ENCODE data around the gene SEMA3F. TPM values are rescaled to one million over a fixed set of nuclear protein-coding genes. Genes with fewer than 3 reads are reported as not detected.

Gene SEMA3F
- total and polyA plus RNA-seq, 4 donors = 0.60 to 4.8 (median 2.1) TPM

DNA sequence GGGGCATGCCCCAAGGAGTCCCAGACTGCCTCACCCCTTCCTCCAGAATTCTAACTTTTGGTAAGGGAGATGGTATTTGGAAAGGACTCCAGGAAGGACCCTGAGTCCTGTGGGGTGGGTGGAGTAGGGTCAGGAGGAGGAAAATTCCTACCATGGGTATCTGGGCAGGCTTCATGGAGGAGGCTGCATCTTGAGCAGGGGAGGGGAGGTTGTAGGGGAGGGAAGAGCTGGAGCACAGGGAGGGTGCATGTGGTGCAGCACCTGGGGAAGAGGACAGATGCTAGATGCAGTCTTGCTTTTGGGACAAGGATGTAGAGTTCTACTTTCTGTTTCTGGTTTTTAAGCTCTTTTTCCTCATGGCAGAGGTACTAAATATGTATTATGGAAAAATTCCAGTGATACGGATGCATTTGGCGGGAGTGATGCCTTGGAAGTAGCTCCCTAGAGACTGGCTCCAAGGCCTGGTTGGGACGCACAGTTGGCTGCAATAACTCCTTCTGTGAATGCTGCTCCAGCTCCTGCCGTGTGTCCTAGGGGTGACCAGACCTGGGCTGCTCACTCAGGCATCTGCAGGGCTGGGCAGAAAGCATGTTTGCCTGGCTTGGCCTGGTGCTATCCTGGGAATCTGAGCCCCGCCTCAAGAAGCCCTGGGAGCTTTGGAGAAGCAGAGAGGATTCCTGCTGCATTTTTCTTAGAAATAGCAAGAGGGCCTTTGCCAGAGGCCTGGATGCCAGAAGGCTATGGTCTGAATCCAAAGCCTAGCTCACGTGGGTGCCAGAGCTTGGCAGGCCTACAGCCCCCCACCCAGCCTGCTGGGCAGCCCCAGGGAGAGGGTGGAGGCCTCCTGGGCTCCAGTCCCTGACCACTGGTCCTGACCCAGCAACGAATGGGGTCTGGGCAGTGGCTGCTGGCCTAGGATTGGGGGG is 10.1 kb downstream of the SEMA3F start:
- no peak for DNase-seq (ENCODE audit: low spot score)
- WGBS = 65% methylated on average over 7 of the region's 7 CpGs
- Histone ChIP-seq H3K27me3 (ENCODE audit: control insufficient read depth in 4 of 4, insufficient read depth in 4 of 4, low read length in 3 of 4) (no peaks in the 10 kb centered on the region), H3K9ac (ENCODE audit: low read depth in 1 of 2, low read length in 2 of 2) (no peak overlapping the region), H3K27ac (ENCODE audit: low read depth in 1 of 2, low read length in 2 of 2) (peak overlapping the region; percentile 31 to 54), H3K9me3 (ENCODE audit: control insufficient read depth in 4 of 4, low read length in 3 of 4) (no peaks in the 10 kb centered on the region), H3K36me3 (ENCODE audit: control insufficient read depth in 4 of 4, insufficient read depth in 3 of 4, low read depth in 1 of 4, low read length in 3 of 4) (no peaks in the 10 kb centered on the region), H3K4me1 (ENCODE audit: control insufficient read depth in 4 of 4, insufficient read depth in 4 of 4, low read length in 3 of 4) (peaks cover 13 to 41% (median 33%) of the 10 kb centered on the region in 4 donors), H3K4me3 (ENCODE audit: low read depth in 1 of 3, low read length in 3 of 3) (no peak overlapping the region)
- TF ChIP-seq, protein P1, sequence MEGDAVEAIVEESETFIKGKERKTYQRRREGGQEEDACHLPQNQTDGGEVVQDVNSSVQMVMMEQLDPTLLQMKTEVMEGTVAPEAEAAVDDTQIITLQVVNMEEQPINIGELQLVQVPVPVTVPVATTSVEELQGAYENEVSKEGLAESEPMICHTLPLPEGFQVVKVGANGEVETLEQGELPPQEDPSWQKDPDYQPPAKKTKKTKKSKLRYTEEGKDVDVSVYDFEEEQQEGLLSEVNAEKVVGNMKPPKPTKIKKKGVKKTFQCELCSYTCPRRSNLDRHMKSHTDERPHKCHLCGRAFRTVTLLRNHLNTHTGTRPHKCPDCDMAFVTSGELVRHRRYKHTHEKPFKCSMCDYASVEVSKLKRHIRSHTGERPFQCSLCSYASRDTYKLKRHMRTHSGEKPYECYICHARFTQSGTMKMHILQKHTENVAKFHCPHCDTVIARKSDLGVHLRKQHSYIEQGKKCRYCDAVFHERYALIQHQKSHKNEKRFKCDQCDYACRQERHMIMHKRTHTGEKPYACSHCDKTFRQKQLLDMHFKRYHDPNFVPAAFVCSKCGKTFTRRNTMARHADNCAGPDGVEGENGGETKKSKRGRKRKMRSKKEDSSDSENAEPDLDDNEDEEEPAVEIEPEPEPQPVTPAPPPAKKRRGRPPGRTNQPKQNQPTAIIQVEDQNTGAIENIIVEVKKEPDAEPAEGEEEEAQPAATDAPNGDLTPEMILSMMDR (IDR thresholded peaks at IDR 0.05; ENCODE audit: low read depth, low read length, missing input control) = no peak
- TF ChIP-seq NR2F2 (IDR thresholded peaks at IDR 0.05) (no peak), EGR1 (IDR thresholded peaks at IDR 0.05; ENCODE audit: low read depth in 2 of 2) (no peak), RXRA (IDR thresholded peaks at IDR 0.05) (no peak), GABPA (IDR thresholded peaks at IDR 0.05 in 1 of 2, conservative IDR thresholded peaks at IDR 0.05 in 1 of 2) (no peak), HNF4G (IDR thresholded peaks at IDR 0.05) (no peak), RAD21 (IDR thresholded peaks at IDR 0.05) (no peak), FOXA2 (IDR thresholded peaks at IDR 0.05) (no peak), HNF4A (conservative IDR thresholded peaks at IDR 0.05) (no peak), SP1 (IDR thresholded peaks at IDR 0.05) (no peak), YY1 (IDR thresholded peaks at IDR 0.05) (no peak)
- TF ChIP-seq, protein P2, sequence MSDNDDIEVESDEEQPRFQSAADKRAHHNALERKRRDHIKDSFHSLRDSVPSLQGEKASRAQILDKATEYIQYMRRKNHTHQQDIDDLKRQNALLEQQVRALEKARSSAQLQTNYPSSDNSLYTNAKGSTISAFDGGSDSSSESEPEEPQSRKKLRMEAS (IDR thresholded peaks at IDR 0.05) = no peak
- TF ChIP-seq, protein P3, sequence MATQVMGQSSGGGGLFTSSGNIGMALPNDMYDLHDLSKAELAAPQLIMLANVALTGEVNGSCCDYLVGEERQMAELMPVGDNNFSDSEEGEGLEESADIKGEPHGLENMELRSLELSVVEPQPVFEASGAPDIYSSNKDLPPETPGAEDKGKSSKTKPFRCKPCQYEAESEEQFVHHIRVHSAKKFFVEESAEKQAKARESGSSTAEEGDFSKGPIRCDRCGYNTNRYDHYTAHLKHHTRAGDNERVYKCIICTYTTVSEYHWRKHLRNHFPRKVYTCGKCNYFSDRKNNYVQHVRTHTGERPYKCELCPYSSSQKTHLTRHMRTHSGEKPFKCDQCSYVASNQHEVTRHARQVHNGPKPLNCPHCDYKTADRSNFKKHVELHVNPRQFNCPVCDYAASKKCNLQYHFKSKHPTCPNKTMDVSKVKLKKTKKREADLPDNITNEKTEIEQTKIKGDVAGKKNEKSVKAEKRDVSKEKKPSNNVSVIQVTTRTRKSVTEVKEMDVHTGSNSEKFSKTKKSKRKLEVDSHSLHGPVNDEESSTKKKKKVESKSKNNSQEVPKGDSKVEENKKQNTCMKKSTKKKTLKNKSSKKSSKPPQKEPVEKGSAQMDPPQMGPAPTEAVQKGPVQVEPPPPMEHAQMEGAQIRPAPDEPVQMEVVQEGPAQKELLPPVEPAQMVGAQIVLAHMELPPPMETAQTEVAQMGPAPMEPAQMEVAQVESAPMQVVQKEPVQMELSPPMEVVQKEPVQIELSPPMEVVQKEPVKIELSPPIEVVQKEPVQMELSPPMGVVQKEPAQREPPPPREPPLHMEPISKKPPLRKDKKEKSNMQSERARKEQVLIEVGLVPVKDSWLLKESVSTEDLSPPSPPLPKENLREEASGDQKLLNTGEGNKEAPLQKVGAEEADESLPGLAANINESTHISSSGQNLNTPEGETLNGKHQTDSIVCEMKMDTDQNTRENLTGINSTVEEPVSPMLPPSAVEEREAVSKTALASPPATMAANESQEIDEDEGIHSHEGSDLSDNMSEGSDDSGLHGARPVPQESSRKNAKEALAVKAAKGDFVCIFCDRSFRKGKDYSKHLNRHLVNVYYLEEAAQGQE (IDR thresholded peaks at IDR 0.05) = no peak
- TF ChIP-seq, protein P4, sequence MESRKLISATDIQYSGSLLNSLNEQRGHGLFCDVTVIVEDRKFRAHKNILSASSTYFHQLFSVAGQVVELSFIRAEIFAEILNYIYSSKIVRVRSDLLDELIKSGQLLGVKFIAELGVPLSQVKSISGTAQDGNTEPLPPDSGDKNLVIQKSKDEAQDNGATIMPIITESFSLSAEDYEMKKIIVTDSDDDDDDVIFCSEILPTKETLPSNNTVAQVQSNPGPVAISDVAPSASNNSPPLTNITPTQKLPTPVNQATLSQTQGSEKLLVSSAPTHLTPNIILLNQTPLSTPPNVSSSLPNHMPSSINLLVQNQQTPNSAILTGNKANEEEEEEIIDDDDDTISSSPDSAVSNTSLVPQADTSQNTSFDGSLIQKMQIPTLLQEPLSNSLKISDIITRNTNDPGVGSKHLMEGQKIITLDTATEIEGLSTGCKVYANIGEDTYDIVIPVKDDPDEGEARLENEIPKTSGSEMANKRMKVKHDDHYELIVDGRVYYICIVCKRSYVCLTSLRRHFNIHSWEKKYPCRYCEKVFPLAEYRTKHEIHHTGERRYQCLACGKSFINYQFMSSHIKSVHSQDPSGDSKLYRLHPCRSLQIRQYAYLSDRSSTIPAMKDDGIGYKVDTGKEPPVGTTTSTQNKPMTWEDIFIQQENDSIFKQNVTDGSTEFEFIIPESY (IDR thresholded peaks at IDR 0.05) = no peak

Measured in liver (tissue), 9 donors.